Measurements from ENCODE around the gene MIDN. TPM values are rescaled to one million over a fixed set of nuclear protein-coding genes. Genes with fewer than 3 reads are reported as not detected.

The MIDN gene
- total RNA-seq, 1 experiment from 2014 or later: 286 TPM

DNA sequence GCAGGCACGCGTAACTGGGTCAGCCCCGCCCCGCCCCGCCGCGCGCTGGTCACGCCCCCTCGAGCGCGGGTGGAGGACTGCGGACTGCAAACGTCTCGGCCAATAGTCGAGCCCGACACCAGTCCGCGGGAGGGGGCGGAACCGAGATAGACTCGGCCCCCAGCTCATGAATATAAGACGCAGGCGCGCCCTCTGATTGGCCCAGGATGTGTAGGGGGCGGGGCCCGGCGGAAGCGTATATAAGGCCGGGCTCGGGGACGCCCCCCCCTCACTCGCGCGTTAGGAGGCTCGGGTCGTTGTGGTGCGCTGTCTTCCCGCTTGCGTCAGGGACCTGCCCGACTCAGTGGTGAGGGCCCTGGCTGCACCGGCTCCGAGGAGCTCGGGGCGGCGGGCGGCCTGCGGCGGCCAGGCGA is 20.7 kb downstream of the MIDN start, which contains the start of gene CIRBP:
Gene CIRBP (plus strand): TSS at position 268 of the 413 bp plus-strand sequence. CDS start 1,602 bp downstream, outside the sequence.
- Mint-ChIP-seq H3K4me3 (peak within 1 kb of the TSS; percentile 85 to 90), H3K9me3 (no peaks in the 10 kb centered on the region), H3K36me3 (ENCODE audit: insufficient read depth in 1 of 3, low read depth in 3 of 3) (peaks cover 34 to 52% (median 41%) of the 10 kb centered on the region in 3 experiments), H3K27ac (peak within 1 kb of the TSS; percentile 95 to 99 (median 95)), H3K27me3 (ENCODE audit: low read depth) (peaks cover 13% of the 10 kb centered on the region), H3K4me1 (peaks cover 60 to 65% of the 10 kb centered on the region in 2 experiments)
- Histone ChIP-seq H2AK5ac (ENCODE audit: insufficient read length, low read length) (no peak within 1 kb of the TSS), H3K56ac (ENCODE audit: insufficient read length, low read depth, low read length) (no peak within 1 kb of the TSS), H2BK120ac (ENCODE audit: low read depth, low read length, poor library complexity, severe bottlenecking) (no peak within 1 kb of the TSS), H3T11ph (ENCODE audit: low read length) (no peak within 1 kb of the TSS), H4K5ac (ENCODE audit: insufficient read length, low read depth, low read length) (no peak within 1 kb of the TSS), H4K20me1 (ENCODE audit: control insufficient read depth, insufficient read depth, insufficient read length) (no peaks in the 10 kb centered on the region), H3K4me2 (ENCODE audit: insufficient read depth, insufficient read length, low read length) (peak within 1 kb of the TSS; percentile 87), H3K9me3 (ENCODE audit: control insufficient read depth, low read depth, low read length) (no peaks in the 10 kb centered on the region), H3K23ac (ENCODE audit: insufficient read length, low read depth, low read length) (no peak within 1 kb of the TSS), H3K14ac (ENCODE audit: insufficient read depth, low read length) (peak within 1 kb of the TSS; percentile 94), H3K79me1 (ENCODE audit: insufficient read depth, low read depth, low read length, poor library complexity, severe bottlenecking) (peaks cover 9% of the 10 kb centered on the region), H3K4ac (ENCODE audit: low read depth, low read length) (no peak within 1 kb of the TSS; the same call in 1 of the 2 replicates), H3K27ac (ENCODE audit: insufficient read length, low read depth, low read length) (peak within 1 kb of the TSS; percentile 10), H3K23me2 (ENCODE audit: insufficient read length, low read depth, low read length, poor library complexity, severe bottlenecking) (peaks cover 17% of the 10 kb centered on the region), H3K79me2 (ENCODE audit: insufficient read depth, low read length) (peaks cover 4% of the 10 kb centered on the region; the same call in 1 of the 2 replicates), H2BK20ac (ENCODE audit: low read depth, low read length, poor library complexity, severe bottlenecking) (no peak within 1 kb of the TSS), H3K4me1 (ENCODE audit: insufficient read depth, low read length) (peaks cover 4% of the 10 kb centered on the region; the same call in 1 of the 2 replicates), H4K8ac (replicated peaks; ENCODE audit: insufficient read length, low read depth, low read length) (no peak within 1 kb of the TSS), H3K9ac (ENCODE audit: extremely low read depth, insufficient read length, low read length) (peak within 1 kb of the TSS; percentile 86), H2BK12ac (ENCODE audit: insufficient read length, low read depth, low read length) (no peak within 1 kb of the TSS), H2BK15ac (ENCODE audit: low read depth, low read length) (no peak within 1 kb of the TSS; the same call in 1 of the 2 replicates), H2AFZ (ENCODE audit: low read length) (no peak within 1 kb of the TSS), H2BK5ac (ENCODE audit: insufficient read length, low read length) (peak within 1 kb of the TSS; percentile 36), H3K18ac (ENCODE audit: insufficient read length, low read depth, low read length) (peak within 1 kb of the TSS; percentile 89), H3K27me3 (ENCODE audit: insufficient read depth, low read length) (no peaks in the 10 kb centered on the region), H4K91ac (ENCODE audit: insufficient read length, low read depth, low read length) (no peak within 1 kb of the TSS)
- TF ChIP-seq, protein P1, sequence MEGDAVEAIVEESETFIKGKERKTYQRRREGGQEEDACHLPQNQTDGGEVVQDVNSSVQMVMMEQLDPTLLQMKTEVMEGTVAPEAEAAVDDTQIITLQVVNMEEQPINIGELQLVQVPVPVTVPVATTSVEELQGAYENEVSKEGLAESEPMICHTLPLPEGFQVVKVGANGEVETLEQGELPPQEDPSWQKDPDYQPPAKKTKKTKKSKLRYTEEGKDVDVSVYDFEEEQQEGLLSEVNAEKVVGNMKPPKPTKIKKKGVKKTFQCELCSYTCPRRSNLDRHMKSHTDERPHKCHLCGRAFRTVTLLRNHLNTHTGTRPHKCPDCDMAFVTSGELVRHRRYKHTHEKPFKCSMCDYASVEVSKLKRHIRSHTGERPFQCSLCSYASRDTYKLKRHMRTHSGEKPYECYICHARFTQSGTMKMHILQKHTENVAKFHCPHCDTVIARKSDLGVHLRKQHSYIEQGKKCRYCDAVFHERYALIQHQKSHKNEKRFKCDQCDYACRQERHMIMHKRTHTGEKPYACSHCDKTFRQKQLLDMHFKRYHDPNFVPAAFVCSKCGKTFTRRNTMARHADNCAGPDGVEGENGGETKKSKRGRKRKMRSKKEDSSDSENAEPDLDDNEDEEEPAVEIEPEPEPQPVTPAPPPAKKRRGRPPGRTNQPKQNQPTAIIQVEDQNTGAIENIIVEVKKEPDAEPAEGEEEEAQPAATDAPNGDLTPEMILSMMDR (conservative IDR thresholded peaks at IDR 0.05): no peak
- WGBS (ENCODE audit: extremely low coverage, insufficient read length, low lambda C conversion rate): no CpG with 5 or more reads among the region's 50 CpGs
- DNase-seq: peak; percentile 99

All from H9 (cell line).